WTC11 (cell line): ENCODE results near the gene CARD11.

Experiments
- CBFB ChIP-seq: sonication (generic); formaldehyde crosslinking; IDR thresholded peaks from 2 replicates; pipeline ENCODE4 v1.8.1; 2022; ENCODE audit warnings: mild to moderate bottlenecking, low read depth, missing genetic modification reagents
- ELF4 ChIP-seq: sonication (generic); formaldehyde crosslinking; IDR thresholded peaks from 2 replicates; pipeline ENCODE4 v1.8.1; 2022; ENCODE audit warnings: low read depth, mild to moderate bottlenecking, moderate library complexity, missing genetic modification reagents
- FOXK1 ChIP-seq: sonication (generic); formaldehyde crosslinking; IDR thresholded peaks from 2 replicates; pipeline ENCODE4 v1.8.0; 2022; ENCODE audit warnings: mild to moderate bottlenecking, moderate library complexity, missing genetic modification reagents
- MXD4 ChIP-seq: fragments of 250-450 bp; sonication (Bioruptor Pico); IDR thresholded peaks from 2 replicates; pipeline ENCODE4 v1.8.0; 2021; ENCODE audit warnings: mild to moderate bottlenecking, moderate library complexity, borderline replicate concordance
- TEAD1 ChIP-seq: sonication (generic); formaldehyde crosslinking; IDR thresholded peaks from 2 replicates; pipeline ENCODE4 v1.8.0; 2022; ENCODE audit warnings: mild to moderate bottlenecking, missing genetic modification reagents
- ZNF263 ChIP-seq: sonication (generic); formaldehyde crosslinking; IDR thresholded peaks from 2 replicates; pipeline ENCODE4 v1.8.1; 2022; ENCODE audit warnings: low read depth, mild to moderate bottlenecking, moderate library complexity, missing genetic modification reagents
- TF ChIP-seq, protein P1 (sequence below): fragments of 200-600 bp; IDR thresholded peaks from 2 replicates; pipeline ENCODE4 v1.8.0; 2022; ENCODE audit warnings: antibody characterized with exemption

DNA sequence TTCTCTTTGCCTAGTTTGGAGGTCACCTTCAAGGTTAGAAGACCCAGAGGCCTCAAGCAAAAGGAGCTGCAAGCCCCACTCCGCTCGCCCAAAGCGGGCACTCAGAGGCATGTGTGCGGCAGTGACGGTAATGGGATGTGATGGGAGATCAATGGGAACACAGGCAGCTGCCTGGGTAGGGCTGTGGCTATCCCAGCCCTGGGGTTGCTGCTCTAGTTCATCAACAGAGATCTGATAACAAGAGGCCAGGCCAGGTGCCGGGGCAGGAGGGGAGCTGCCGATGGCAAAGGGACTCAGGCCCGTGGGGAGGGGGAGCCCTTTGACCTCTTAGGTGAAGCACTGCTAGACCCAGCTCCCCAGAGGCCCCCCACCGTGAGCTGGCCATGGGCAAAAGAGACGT is 147.5 kb downstream of the CARD11 start:
- TF ChIP-seq, protein P1, sequence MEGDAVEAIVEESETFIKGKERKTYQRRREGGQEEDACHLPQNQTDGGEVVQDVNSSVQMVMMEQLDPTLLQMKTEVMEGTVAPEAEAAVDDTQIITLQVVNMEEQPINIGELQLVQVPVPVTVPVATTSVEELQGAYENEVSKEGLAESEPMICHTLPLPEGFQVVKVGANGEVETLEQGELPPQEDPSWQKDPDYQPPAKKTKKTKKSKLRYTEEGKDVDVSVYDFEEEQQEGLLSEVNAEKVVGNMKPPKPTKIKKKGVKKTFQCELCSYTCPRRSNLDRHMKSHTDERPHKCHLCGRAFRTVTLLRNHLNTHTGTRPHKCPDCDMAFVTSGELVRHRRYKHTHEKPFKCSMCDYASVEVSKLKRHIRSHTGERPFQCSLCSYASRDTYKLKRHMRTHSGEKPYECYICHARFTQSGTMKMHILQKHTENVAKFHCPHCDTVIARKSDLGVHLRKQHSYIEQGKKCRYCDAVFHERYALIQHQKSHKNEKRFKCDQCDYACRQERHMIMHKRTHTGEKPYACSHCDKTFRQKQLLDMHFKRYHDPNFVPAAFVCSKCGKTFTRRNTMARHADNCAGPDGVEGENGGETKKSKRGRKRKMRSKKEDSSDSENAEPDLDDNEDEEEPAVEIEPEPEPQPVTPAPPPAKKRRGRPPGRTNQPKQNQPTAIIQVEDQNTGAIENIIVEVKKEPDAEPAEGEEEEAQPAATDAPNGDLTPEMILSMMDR: no peak
- TF ChIP-seq CBFB (CRISPR knock-in tag) (no peak), TEAD1 (CRISPR knock-in tag) (no peak), ELF4 (CRISPR knock-in tag) (no peak), FOXK1 (no peak), MXD4 (CRISPR knock-in tag) (no peak), ZNF263 (CRISPR knock-in tag) (no peak)
